ENCODE data around the gene NFATC4. TPM values are rescaled to one million over a fixed set of nuclear protein-coding genes. Genes with fewer than 3 reads are reported as not detected.

NFATC4 gene
- total and polyA plus RNA-seq, 2 donors (not counting 1 experiment from before 2014, with no cell fraction given): 3.1 to 7.6 TPM

DNA sequence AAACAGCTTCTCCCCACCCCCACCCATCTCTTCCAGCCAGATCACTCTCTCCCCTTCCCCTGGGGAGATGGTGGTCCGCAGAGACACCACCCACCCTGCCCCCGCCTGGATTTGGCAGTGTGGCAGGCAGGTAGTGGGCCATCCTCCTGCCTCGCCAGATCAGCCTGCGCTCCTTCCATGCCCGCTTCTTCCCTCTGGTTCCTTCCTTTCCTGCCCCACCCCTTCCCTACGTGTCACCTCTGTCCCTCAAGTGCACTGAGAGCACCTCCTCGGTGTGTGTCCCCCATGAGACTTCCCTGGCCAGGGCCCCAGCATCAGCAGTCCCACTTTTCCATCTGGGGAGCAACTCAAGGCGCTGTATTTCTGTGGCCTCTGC is 31.5 kb downstream of the NFATC4 start:
- H3K9me3 ChIP-seq (ENCODE audit: control extremely low read depth in 1 of 3, control insufficient read depth in 2 of 3, insufficient read depth in 1 of 3, low read length in 2 of 3): no peaks in the 10 kb centered on the region
- POLR2A ChIA-PET: interaction anchor here (1.0 to 1.4 kb wide), 2 partner anchors 10 to 33 kb away, joined by 6 read pairs; no protein-coding TSS in a partner anchor
- ATAC-seq (ENCODE audit: low read depth) (no peak), DNase-seq (no peak)
- peak overlapping the region; percentile 81 for H2AFZ ChIP-seq (ENCODE audit: insufficient read depth, low read depth, low read length, poor library complexity, severe bottlenecking)
- CTCF ChIA-PET: interaction anchor here (1.1 to 2.0 kb wide), 4 partner anchors 9 to 66 kb away, joined by 5 to 6 read pairs (median 6); no protein-coding TSS in a partner anchor
- TF ChIP-seq, protein P1, sequence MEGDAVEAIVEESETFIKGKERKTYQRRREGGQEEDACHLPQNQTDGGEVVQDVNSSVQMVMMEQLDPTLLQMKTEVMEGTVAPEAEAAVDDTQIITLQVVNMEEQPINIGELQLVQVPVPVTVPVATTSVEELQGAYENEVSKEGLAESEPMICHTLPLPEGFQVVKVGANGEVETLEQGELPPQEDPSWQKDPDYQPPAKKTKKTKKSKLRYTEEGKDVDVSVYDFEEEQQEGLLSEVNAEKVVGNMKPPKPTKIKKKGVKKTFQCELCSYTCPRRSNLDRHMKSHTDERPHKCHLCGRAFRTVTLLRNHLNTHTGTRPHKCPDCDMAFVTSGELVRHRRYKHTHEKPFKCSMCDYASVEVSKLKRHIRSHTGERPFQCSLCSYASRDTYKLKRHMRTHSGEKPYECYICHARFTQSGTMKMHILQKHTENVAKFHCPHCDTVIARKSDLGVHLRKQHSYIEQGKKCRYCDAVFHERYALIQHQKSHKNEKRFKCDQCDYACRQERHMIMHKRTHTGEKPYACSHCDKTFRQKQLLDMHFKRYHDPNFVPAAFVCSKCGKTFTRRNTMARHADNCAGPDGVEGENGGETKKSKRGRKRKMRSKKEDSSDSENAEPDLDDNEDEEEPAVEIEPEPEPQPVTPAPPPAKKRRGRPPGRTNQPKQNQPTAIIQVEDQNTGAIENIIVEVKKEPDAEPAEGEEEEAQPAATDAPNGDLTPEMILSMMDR (IDR thresholded peaks at IDR 0.05): no peak
- TF ChIP-seq EZH2 (IDR thresholded peaks at IDR 0.05; ENCODE audit: borderline replicate concordance, insufficient read depth, low read depth, low read length, poor library complexity, severe bottlenecking): no peak
- no peak overlapping the region for H3K27ac Mint-ChIP-seq
- H3K79me2 ChIP-seq (ENCODE audit: control insufficient read depth, insufficient read depth, low read length): no peaks in the 10 kb centered on the region
- 28% methylated on average over 8 of the region's 8 CpGs for WGBS (ENCODE audit: insufficient coverage)
- peaks cover 11% of the 10 kb centered on the region for H3K4me1 Mint-ChIP-seq
- H3K27ac ChIP-seq (ENCODE audit: low read length in 2 of 2): no peak overlapping the region
- peaks cover 9 to 12% of the 10 kb centered on the region in 2 donors for H3K4me1 ChIP-seq (ENCODE audit: control insufficient read depth in 2 of 2, insufficient read depth in 2 of 2, low read length in 2 of 2)
- no peaks in the 10 kb centered on the region for H3K9me3 Mint-ChIP-seq (ENCODE audit: insufficient read depth)
- H3K27me3 ChIP-seq (replicated peaks in 1 of 4; ENCODE audit: control extremely low read depth in 1 of 4, control insufficient read depth in 3 of 4, insufficient read depth in 4 of 4, low read length in 3 of 4): peaks cover 0 to 18% (median 1%) of the 10 kb centered on the region in 4 experiments
- H4K20me1 ChIP-seq (ENCODE audit: control insufficient read depth, insufficient read depth, low read length, poor library complexity, severe bottlenecking): no peaks in the 10 kb centered on the region
- H3K36me3 ChIP-seq (replicated peaks in 1 of 2; ENCODE audit: control extremely low read depth in 1 of 2, control insufficient read depth in 1 of 2, extremely low read depth in 1 of 2, insufficient read depth in 2 of 2, low read length in 1 of 2): no peaks in the 10 kb centered on the region
- H3K4me3 Mint-ChIP-seq: peak overlapping the region; percentile 75
- peaks cover 31% of the 10 kb centered on the region for H3K27me3 Mint-ChIP-seq
- H3K4me2 ChIP-seq (replicated peaks; ENCODE audit: low read depth, low read length, poor library complexity, severe bottlenecking): peak overlapping the region; percentile 94
- H3K4me3 ChIP-seq (ENCODE audit: control extremely low read depth in 1 of 5, extremely low read depth in 1 of 5, insufficient read depth in 1 of 5, low read depth in 2 of 5, low read length in 4 of 5): peak overlapping the region in 4 of 5 experiments; percentile 26 to 56 (median 52)
- intact Hi-C loops (cut with micrococcal nuclease): loop anchor here (2.0 kb wide), 1 partner anchor 59 kb away; no protein-coding TSS in a partner anchor
- H3K9ac ChIP-seq (ENCODE audit: low read length): peak overlapping the region; percentile 62

DNA sequence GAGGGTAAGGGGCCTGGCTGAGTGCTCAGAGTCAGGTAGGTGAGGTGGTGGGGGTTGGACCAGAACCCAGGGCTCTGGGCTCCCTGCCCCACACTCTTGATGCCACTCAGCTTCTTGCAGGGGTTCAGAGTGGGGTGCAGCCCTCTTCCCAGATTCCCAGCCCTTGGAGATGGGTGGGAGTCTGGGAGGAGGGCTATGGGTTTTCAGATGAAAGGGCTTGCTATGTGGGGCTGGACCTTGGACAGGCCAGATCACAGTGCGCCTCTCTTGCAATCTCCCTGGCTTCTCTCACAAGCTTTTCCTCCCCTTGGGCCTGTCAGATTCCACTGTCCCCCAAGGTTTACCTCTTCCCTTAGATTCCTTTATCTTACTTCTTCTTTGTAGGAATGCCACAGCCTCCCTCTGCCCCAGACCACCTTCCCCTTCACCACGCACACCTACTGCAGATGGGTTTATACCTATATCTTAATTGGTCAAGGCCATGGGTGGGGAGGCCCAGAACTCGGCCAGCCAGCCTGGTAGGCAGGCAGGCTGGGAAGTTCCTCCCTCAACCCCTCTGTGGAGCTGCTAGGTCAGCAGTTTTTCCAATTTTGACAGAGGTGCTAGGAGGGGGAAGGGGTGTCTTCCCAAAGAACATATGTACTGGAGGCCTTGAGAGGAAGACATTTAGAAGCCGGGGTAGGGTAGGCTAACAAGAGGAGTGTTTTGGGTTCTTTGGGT is 32.2 kb downstream of the NFATC4 start:
- intact Hi-C loops (cut with micrococcal nuclease): loop anchor here (2.0 kb wide), 1 partner anchor 59 kb away; no protein-coding TSS in a partner anchor
- Histone ChIP-seq H3K4me1 (ENCODE audit: control insufficient read depth in 2 of 2, insufficient read depth in 2 of 2, low read length in 2 of 2) (peaks cover 9 to 12% of the 10 kb centered on the region in 2 donors), H4K20me1 (ENCODE audit: control insufficient read depth, insufficient read depth, low read length, poor library complexity, severe bottlenecking) (no peaks in the 10 kb centered on the region), H3K27me3 (replicated peaks in 1 of 4; ENCODE audit: control extremely low read depth in 1 of 4, control insufficient read depth in 3 of 4, insufficient read depth in 4 of 4, low read length in 3 of 4) (peaks cover 0 to 24% (median 3%) of the 10 kb centered on the region in 4 experiments), H3K9ac (ENCODE audit: low read length) (no peak overlapping the region), H3K27ac (ENCODE audit: low read length in 2 of 2) (no peak overlapping the region), H3K4me2 (replicated peaks; ENCODE audit: low read depth, low read length, poor library complexity, severe bottlenecking) (no peak overlapping the region), H3K9me3 (ENCODE audit: control extremely low read depth in 1 of 3, control insufficient read depth in 2 of 3, insufficient read depth in 1 of 3, low read length in 2 of 3) (no peaks in the 10 kb centered on the region), H3K4me3 (ENCODE audit: control extremely low read depth in 1 of 5, extremely low read depth in 1 of 5, insufficient read depth in 1 of 5, low read depth in 2 of 5, low read length in 4 of 5) (no peak overlapping the region), H2AFZ (ENCODE audit: insufficient read depth, low read depth, low read length, poor library complexity, severe bottlenecking) (peak overlapping the region; percentile 81), H3K36me3 (replicated peaks in 1 of 2; ENCODE audit: control extremely low read depth in 1 of 2, control insufficient read depth in 1 of 2, extremely low read depth in 1 of 2, insufficient read depth in 2 of 2, low read length in 1 of 2) (no peaks in the 10 kb centered on the region), H3K79me2 (ENCODE audit: control insufficient read depth, insufficient read depth, low read length) (no peaks in the 10 kb centered on the region)
- H3K27ac Mint-ChIP-seq: no peak overlapping the region
- ChIA-PET POLR2A (no interaction called here), CTCF (interaction anchor here (1.1 to 1.8 kb wide), 5 partner anchors 10 to 67 kb away, joined by 3 to 6 read pairs (median 5); no protein-coding TSS in a partner anchor)
- ATAC-seq (ENCODE audit: low read depth): no peak
- H3K4me3 Mint-ChIP-seq: peak overlapping the region; percentile 75
- H3K9me3 Mint-ChIP-seq (ENCODE audit: insufficient read depth): no peaks in the 10 kb centered on the region
- H3K4me1 Mint-ChIP-seq: peaks cover 11% of the 10 kb centered on the region
- H3K27me3 Mint-ChIP-seq: peaks cover 36% of the 10 kb centered on the region
- TF ChIP-seq EZH2 (IDR thresholded peaks at IDR 0.05; ENCODE audit: borderline replicate concordance, insufficient read depth, low read depth, low read length, poor library complexity, severe bottlenecking): no peak
- no peak for DNase-seq
- no CpG with 5 or more reads among the region's 4 CpGs for WGBS (ENCODE audit: insufficient coverage)

All from B cell (primary cell).